NCI-H345 treated with DMSO at 0.1 percent for 48 hours (cell line): ENCODE measurements around the gene GLOD4.

Experiments used
- DNase-seq: peaks from one replicate; lab custom pipeline; 2025; ENCODE audit not compliant: unreplicated experiment; lab: John Stamatoyannopoulos, UW

The GLOD4 gene

GRCh38 chr17:744937-745336 lies 37.1 kb downstream of the GLOD4 start:
- DNase-seq, result no peak

DNA sequence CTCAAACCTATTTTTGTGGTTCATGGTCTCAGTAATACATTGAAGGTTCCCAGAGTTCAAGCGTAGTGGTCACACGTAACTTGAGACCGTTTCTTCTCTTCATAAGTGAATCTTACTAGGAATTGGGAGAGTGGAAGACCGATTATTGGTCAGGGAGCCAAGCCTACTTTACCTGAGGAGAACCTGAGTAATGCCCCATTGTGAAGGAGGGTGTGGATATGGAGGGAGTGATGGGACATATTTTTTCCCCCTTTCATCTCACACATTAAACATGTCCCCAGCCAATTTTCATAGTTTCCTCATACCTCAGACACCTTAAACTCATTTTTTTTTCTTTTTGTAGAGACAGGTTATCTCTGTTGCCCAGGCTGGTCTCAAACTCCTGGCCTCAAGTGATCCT lies 38.9 kb downstream of the GLOD4 start:
- no peak for DNase-seq

DNA sequence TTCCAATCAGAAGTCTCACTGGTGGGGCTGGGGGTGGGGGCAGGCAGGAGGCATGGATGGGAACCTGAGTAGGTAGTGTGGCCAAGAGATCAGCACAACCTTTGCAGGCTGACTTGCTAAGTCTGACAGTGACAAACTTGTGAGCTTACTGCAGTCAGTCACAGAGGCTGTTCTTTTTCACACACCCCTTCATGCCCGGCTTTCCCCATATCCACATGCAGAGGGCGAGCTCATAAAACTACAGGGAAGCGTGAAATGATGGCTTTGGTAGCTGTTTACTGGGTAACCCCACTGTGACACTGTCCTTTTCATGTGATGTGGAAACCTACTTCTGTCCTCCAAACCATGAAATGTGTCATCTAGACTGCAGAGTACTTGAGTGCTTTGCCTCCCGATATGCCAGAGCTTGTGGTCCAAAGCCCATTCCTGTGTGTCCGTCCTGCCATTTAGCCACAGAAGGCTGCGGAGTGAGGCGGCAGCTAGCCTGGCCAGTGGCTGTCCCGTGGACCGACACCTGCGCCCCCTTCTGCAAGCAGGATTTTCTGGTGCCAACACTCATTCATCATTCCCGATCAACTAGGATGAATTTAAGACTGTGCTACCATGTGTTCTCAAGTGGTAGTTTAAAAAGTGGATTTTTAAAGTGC lies 39.8 kb downstream of the GLOD4 start:
- DNase-seq, result no peak

DNA sequence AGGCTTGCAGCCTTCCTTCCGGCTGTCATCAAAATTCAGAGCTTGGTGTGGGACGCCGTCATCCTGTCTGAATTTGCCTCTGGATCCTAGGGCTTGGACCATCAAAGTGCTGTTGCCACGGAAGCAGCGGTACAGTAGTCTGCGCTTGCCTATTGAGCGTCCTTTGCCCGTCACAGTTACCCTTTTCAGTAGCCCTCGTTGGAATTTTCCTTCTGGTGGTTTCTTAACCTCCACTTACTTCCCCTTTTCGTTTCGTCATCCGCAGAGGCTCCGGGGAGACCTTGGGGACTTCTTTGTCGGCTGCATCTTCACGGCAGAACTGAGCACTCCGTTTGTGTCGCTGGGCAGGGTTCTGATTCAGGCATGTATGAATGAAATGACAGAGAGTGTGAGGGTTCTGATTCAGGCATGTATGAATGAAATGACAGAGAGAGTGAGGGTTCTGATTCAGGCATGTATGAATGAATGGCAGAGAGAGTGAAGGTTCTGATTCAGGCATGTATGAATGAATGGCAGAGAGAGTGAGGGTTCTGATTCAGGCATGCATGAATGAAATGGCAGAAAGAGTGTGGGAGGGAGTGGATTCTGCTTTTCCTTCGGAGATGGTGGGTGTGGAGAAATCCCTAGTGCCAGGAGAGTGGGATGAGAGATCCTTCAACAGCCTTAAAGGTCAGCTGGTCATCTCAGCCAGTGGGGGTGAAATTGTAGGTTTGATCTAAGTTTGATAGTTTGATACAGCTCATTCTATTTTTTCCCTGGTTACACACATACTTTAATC lies 41.7 kb downstream of the GLOD4 start:
- no peak for DNase-seq

- no peak for DNase-seq
Measured at GRCh38 chr17:737561-738113, 44.4 kb downstream of the GLOD4 start.

- DNase-seq, result no peak
Measured at GRCh38 chr17:733743-734142, 48.3 kb downstream of the GLOD4 start.

DNA sequence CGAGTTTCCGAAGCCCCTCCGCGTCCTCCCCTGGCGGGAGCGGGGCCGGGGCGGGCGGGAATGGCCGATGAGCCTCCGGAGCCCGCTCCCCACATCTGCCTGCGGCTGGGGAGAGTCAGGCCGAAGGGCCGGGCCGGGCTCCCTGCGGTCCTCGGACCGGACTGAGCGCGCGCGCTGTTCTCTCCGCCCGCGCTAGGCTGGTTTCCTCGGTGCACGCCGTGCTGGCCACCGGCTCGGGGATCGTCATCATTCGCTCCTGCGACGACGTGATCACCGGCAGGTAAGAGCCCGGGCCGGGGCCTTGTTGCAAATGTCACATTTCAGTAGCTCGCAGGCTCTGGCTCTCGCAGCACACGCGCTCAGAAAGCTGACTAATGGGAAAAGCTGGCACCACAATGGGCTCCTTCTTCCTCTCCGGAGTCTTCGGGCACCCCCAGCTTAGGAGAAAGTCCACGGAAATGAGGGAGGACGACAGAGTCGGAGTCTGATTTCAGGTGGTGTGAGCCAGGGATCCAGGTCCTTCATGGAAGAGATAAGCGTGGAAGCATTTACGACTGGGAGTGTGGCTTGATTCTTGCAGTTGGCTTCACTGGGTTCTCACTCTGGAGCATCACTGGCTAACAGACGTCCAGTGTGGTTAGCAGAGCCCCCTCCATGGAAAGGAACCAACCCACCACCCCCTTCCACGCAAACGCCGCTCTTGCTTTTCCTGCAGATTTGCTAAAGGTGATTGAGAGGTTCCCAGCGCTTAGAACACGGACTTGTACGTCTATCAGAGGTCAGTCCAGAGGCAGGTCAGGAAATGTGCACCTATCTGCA lies 49.0 kb downstream of the GLOD4 start:
- no peak for DNase-seq

- no peak for DNase-seq
Measured at GRCh38 chr17:732067-732901, 49.8 kb downstream of the GLOD4 start, which contains the start of gene TLCD3A. Gene TLCD3A (plus strand): TSS chr17:732596. CDS start chr17:732648, 52 bp downstream.

DNA sequence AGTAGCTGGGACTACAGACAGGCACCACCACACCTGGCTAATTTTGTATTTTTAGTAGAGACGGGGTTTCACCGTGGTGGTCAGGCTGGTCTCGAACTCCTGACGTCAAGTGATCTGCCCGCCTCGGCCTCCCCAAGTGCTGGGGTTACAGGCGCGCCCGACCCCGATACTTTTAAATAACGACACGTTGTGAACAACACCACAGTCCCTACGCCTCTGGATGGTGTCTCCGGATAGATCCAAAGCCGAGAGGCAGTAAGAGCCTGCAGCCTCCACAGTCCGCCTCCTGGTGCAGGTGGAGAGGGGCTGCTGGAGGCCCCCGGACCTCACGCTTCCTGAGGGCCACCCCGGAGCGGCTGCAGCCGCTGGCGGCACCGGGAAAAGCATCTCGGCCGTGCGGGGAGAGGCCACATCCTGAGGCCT lies 50.4 kb downstream of the GLOD4 start:
- no peak for DNase-seq

- no peak for DNase-seq
Measured at GRCh38 chr17:728911-729310, 53.2 kb downstream of the GLOD4 start.

DNA sequence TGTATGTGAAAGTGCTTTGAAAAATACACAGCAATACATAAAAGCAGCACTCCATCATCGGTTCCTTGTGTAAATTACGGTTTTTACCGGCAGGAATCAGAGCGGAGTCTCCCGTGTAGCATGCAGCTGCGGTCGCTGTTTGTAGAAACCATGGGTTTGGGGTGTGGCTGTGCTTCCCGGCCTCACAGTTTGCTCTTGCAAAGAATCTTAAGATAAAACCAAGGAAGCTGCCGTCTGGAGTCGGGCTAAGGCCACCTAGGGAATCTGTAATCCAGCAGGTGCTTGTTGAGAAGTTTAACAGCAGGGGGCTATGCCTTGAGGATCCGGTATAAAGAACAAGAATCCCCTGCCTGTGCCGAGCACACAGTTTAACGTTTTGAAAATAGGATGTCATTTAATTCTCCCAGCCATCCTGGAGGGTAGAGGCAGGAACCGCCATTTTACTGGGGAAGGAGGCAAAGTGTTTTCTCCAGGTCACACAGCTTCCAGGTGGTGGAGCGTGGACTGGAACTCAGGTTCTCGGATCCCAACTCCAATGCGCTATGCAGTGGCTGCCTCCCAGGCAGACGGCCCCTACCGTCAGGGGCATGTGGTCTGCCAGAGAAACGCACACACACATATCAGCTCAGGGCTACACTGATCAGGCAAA lies 55.7 kb downstream of the GLOD4 start:
- DNase-seq, result no peak

- no peak for DNase-seq
Measured at GRCh38 chr17:725746-726145, 56.3 kb downstream of the GLOD4 start.

DNA sequence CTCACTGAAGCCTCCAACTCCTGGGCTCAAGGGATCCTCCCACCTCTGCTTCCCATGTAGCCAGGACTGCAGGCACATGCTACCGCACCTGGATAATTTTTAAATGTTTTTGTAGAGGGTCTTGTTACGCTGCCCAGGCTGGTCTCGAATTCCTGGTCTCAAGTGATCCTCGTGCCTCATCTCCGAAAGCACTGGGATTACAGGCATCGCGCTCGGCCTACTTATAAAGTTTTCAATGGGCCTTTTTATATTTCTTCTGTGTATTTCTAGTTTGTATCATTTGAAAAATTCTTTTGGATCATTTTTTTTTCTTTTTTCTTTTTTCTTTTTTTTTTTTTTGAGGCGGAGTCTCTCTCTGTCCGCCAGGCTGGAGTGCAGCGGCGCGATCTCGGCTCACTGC lies 57.0 kb downstream of the GLOD4 start:
- DNase-seq, result no peak

DNA sequence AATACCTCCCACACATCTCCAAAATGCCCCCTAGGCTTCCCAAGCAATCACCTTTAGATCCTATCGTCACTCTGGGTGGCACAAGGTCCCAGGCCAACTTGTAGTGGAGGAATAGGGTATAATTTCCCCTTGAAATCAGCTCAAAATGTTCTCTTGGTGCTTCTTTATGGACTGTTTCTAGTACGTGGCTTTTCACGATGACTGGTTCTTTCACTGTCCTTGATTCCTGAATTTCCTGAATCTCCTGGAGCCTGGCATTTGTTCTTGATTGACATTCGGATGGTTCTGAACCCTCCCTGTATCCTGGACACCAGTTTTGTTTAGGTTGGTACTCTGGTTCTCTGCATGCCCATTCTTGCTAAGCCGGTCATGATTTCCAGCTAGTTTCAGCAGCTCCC lies 60.5 kb downstream of the GLOD4 start:
- DNase-seq, result no peak

DNA sequence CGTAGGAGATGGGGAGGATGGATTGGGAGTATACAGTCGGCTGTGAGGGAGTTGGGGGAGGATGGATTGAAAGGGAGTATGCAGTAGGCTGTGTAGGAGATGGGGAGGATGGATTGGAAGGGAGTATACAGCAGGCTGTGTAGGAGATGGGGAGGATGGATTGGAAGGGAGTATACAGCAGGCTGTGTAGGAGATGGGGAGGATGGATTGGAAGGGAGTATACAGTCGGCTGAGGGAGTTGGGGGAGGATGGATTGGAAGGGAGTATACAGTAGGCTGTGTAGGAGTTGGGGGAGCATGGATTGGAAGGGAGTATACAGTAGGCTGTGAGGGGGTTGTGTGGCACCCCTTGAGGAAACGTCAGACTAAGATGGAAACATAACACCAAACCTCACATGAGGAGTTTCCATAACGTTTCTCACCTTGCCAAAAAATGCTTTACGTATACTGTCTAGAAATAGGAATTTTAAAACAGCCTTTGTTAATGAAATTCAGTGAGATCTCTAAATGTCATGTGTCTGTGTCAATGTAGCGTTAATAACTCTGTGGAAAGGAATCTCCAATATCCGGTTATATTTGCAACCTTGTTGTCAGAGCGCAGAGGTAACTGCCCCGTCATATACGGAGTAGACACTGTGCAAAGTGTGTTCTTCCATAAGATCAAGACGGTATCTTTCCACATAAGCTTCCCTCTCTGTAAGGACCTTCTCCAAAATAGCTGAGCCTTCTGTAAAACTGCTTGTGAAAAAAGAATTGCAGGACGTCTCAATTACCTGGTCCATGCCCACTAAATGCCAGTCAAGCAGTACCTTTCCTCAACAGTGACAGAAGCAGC lies 61.2 kb downstream of the GLOD4 start:
- no peak for DNase-seq

- no peak for DNase-seq
Measured at GRCh38 chr17:718075-718474, 64.0 kb downstream of the GLOD4 start.
